ENCODE data around the gene FBXO9. TPM values are rescaled to one million over a fixed set of nuclear protein-coding genes. Genes with fewer than 3 reads are reported as not detected.

The FBXO9 gene
- total and polyA plus RNA-seq, 2 of the 8 experiments (the other 6 are each of a cell fraction or from before 2014, with no cell fraction given), result 41.3 to 50.9 TPM

DNA sequence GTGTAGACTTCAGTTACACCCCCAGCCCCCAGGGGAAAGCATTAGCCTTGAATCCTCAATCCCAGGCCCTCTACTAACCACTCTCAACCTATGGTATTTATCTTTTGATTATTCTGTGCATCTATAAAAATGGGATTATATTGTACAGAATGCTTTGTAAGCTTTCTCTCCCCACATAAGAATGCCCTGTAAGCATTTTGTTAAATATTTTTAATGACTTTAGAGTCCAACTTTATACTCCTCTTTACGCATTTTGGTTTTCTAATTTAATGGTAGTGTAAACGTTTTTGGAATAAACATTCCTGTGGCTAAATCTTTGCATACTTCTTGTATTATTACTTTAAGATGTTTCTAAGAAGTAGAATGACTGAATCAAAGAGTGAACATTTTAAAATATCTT is 35.4 kb downstream of the FBXO9 start:
- TF ChIP-seq YY1 (IDR thresholded peaks at IDR 0.05; ENCODE audit: low read depth, low read length) (no peak), TEAD4 (IDR thresholded peaks at IDR 0.05; ENCODE audit: low read depth, low read length) (no peak), CTBP2 (IDR thresholded peaks at IDR 0.05; ENCODE audit: borderline replicate concordance, insufficient read depth, insufficient read length, low read length) (no peak), SP2 (IDR thresholded peaks at IDR 0.05; ENCODE audit: low read length) (no peak)
- Histone ChIP-seq H3K36me3 (ENCODE audit: control insufficient read depth in 2 of 4, insufficient read depth in 4 of 4, low read length in 3 of 4) (peaks cover 2 to 33% (median 14%) of the 10 kb centered on the region in 4 experiments; a peak in 7 of 8 replicates), H3K9ac (replicated peaks in 1 of 4; ENCODE audit: extremely low read depth in 1 of 4, low read depth in 3 of 4, low read length in 3 of 4) (no peak overlapping the region), H4K8ac (ENCODE audit: extremely low read depth, insufficient read depth, low read length) (no peak overlapping the region), H2BK15ac (ENCODE audit: low read length) (no peak overlapping the region), H2BK120ac (replicated peaks; ENCODE audit: low read depth, low read length) (no peak overlapping the region), H3K9me3 (ENCODE audit: insufficient read depth in 2 of 2, low read depth in 1 of 2, low read length in 1 of 2) (no peaks in the 10 kb centered on the region), H3K18ac (ENCODE audit: extremely low read depth, low read length) (no peak overlapping the region), H3K4ac (replicated peaks; ENCODE audit: insufficient read length, low read depth, low read length) (no peak overlapping the region), H2AFZ (ENCODE audit: low read length) (no peak overlapping the region), H3K4me2 (ENCODE audit: insufficient read depth in 1 of 2, low read depth in 2 of 2, low read length in 2 of 2) (no peak overlapping the region), H2BK12ac (ENCODE audit: low read depth, low read length) (no peak overlapping the region), H3K4me3 (ENCODE audit: extremely low read depth in 1 of 4, insufficient read depth in 2 of 4, low read depth in 3 of 4, low read length in 4 of 4) (no peak overlapping the region), H3K4me1 (replicated peaks in 1 of 4; ENCODE audit: control insufficient read depth in 3 of 4, insufficient read depth in 4 of 4, low read length in 3 of 4) (no peaks in the 10 kb centered on the region), H3K14ac (ENCODE audit: insufficient read length) (no peak overlapping the region), H2BK20ac (ENCODE audit: low read length) (no peak overlapping the region), H3K27me3 (replicated peaks in 1 of 4; ENCODE audit: control insufficient read depth in 3 of 4, extremely low read depth in 1 of 4, insufficient read depth in 3 of 4, low read length in 3 of 4) (no peaks in the 10 kb centered on the region), H4K91ac (replicated peaks; ENCODE audit: insufficient read length, low read length) (no peak overlapping the region), H2BK5ac (ENCODE audit: low read depth, low read length) (no peak overlapping the region), H3K79me1 (ENCODE audit: low read depth, low read length) (no peaks in the 10 kb centered on the region), H3K79me2 (ENCODE audit: control insufficient read depth in 1 of 2, insufficient read depth in 2 of 2, low read length in 2 of 2) (no peaks in the 10 kb centered on the region), H3K23me2 (ENCODE audit: low read depth, low read length) (no peaks in the 10 kb centered on the region), H3K27ac (ENCODE audit: low read depth, low read length) (no peak overlapping the region), H4K5ac (ENCODE audit: insufficient read length, low read depth, low read length) (no peak overlapping the region), H3K56ac (replicated peaks; ENCODE audit: insufficient read length, low read depth, low read length) (no peak overlapping the region), H3K23ac (ENCODE audit: insufficient read length) (no peak overlapping the region), H2AK5ac (ENCODE audit: low read depth, low read length) (no peak overlapping the region), H4K20me1 (replicated peaks in 1 of 2; ENCODE audit: control insufficient read depth in 1 of 2, insufficient read depth in 2 of 2, low read length in 2 of 2) (no peaks in the 10 kb centered on the region)
- CTCF ChIA-PET (ENCODE audit: partially characterized antibody), result interaction anchor here (0.6 kb wide), 1 partner anchor 385 kb away, joined by 4 read pairs; no protein-coding TSS in a partner anchor
- WGBS, 2 experiments (ENCODE audit: extremely low coverage in 1 of 2, insufficient coverage in 1 of 2, insufficient read length in 1 of 2, insufficient replicate concordance in 2 of 2, low coverage in 1 of 2, low lambda C conversion rate in 2 of 2, missing lambda C conversion rate in 1 of 2), result 44% methylated on average over 2 of the region's 2 CpGs; no CpG with 5 or more reads in 1 of the 2 experiments
- POLR2A ChIA-PET (ENCODE audit: partially characterized antibody), result no interaction called here
- DNase-seq (ENCODE audit: low read depth in 1 of 2, low spot score in 2 of 2), result no peak
- FAIRE-seq, result no peak
